Lower lobe of right lung (tissue), 2 donors: Measurements from ENCODE around the gene SULT4A1. TPM values are rescaled to one million over a fixed set of nuclear protein-coding genes. Genes with fewer than 3 reads are reported as not detected.

Experiments
- ATAC-seq, 2 donors: fragments of 200-7000 bp; cut with Tn5 transposase; one replicate each; pipeline ENCODE4 v1.9.1; 2020 to 2022; ENCODE audit warnings: mild to moderate bottlenecking in 2 of 2, moderate library complexity in 2 of 2
- DNase-seq: peaks from one replicate; pipeline ENCODE4 v3.0.0-alpha.2; 2020
- H3K27ac ChIP-seq: fragments of 200-600 bp; one replicate; pipeline ENCODE4 v1.8.0; 2022
- H3K27me3 ChIP-seq: fragments of 200-600 bp; one replicate; pipeline ENCODE4 v1.8.0; 2022; ENCODE audit warnings: low read depth
- H3K36me3 ChIP-seq: fragments of 200-600 bp; one replicate; pipeline ENCODE4 v1.8.0; 2022; ENCODE audit warnings: mild to moderate bottlenecking
- H3K4me1 ChIP-seq: fragments of 200-600 bp; one replicate; pipeline ENCODE4 v1.8.0; 2022
- H3K4me3 ChIP-seq: fragments of 200-600 bp; one replicate; pipeline ENCODE4 v1.8.0; 2022; ENCODE audit warnings: mild to moderate bottlenecking
- H3K9me3 ChIP-seq: fragments of 200-600 bp; one replicate; pipeline ENCODE4 v1.8.0; 2022
- CTCF ChIP-seq: fragments of 200-600 bp; IDR thresholded peaks from one replicate; pipeline ENCODE4 v1.8.0; 2022; ENCODE audit warnings: antibody characterized with exemption, mild to moderate bottlenecking
- intact Hi-C: fragments of 100-400 bp; cut with DNase I; formaldehyde crosslinking; loops from one replicate; pipeline ENCODE4 v1.11.0; 2022
- total RNA-seq: library from RNA; stranded (reverse); fragmentation: NEBNext Ultra II Directional; extraction: Animal tissue kit (Norgen Biotek cat#: 25700); gene quantifications from one replicate; pipeline ENCODE4 v1.2.1, GENCODE V29; 2021
- donor health status: DM: no; HTN: yes; CAD: no; lungs with severe emphysema.

Gene SULT4A1
- total RNA-seq, 1 donor from 2014 or later, result not detected

- no peak for TF ChIP-seq CTCF
- Histone ChIP-seq H3K4me1 (no peaks in the 10 kb centered on the region), H3K36me3 (no peaks in the 10 kb centered on the region), H3K27ac (no peak overlapping the region), H3K27me3 (peaks cover 35% of the 10 kb centered on the region), H3K4me3 (no peak overlapping the region), H3K9me3 (no peaks in the 10 kb centered on the region)
- intact Hi-C loops, result no loop called here
- DNase-seq, result no peak
- ATAC-seq, result no peak
Measured at GRCh38 chr22:43852573-43853327, 9.6 kb downstream of the SULT4A1 start.

DNA sequence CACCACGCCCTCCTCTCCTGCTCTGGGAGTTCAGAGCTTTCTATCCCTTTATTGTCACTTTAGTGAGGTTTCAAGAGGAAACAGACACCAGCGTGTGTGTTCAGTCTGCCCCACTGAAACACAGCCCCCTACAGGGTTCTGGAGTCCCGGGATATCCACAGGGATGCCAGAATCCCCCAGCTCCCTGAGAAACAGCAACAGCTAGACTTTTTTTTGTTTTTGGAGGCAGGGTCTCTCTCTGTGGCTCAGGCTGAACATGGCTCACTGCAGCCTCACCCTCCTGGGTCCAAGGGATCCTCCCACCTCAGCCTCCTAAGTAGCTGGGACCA is 10.4 kb downstream of the SULT4A1 start:
- no peak for TF ChIP-seq CTCF
- Histone ChIP-seq H3K27me3 (peaks cover 31% of the 10 kb centered on the region), H3K36me3 (no peaks in the 10 kb centered on the region), H3K27ac (no peak overlapping the region), H3K9me3 (no peaks in the 10 kb centered on the region), H3K4me3 (no peak overlapping the region), H3K4me1 (no peaks in the 10 kb centered on the region)
- ATAC-seq (no peak), DNase-seq (no peak)
- intact Hi-C loops, result no loop called here

DNA sequence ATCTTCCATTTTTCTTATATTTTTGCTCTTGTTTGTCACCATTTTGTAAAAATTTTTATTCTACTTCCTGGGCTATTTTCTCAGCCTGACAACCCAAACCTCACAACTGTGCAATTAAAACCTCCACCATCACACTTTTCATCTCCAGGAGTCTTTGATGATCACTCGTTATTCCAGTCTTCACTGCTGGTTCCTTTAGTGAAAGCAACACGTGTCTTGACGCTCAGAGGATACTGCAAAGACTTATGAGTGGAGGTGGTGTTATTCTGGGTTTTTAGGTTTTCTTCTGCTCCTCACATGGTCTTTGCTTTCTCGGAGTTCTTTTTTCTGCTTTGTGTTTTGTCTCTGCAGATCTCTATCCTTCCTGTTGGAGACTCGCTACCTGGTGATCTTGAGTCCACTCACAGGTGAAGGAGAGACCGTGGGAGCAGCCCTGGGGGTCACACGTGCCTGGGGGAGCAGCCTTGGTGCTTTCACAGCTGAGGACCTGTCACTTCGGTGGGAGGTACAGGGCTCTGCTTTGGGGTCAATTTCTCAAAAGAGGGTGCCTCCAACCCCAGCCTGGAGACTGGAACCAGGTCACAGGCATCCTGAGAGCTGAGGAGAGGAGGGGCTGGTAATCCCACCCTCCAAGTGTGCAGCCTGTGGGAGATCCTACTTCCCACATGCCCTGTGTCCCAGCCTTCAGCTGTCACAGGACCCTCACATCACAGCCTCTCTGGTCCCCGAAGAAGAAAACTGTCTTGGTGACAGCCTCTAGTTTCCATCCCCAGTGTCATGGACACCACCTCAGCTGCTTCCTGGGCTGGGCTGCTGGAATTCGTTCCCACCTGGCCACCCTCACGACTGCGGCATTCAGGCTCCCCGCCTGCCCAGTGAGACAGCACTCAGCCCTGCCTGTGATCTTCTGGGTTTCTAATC is 11.0 kb downstream of the SULT4A1 start:
- H3K4me3 ChIP-seq, result no peak overlapping the region
- no peaks in the 10 kb centered on the region for H3K9me3 ChIP-seq
- H3K4me1 ChIP-seq, result no peaks in the 10 kb centered on the region
- intact Hi-C loops, result no loop called here
- peaks cover 31% of the 10 kb centered on the region for H3K27me3 ChIP-seq
- ATAC-seq, result no peak
- H3K27ac ChIP-seq, result no peak overlapping the region
- H3K36me3 ChIP-seq, result no peaks in the 10 kb centered on the region
- no peak for DNase-seq
- no peak for TF ChIP-seq CTCF

DNA sequence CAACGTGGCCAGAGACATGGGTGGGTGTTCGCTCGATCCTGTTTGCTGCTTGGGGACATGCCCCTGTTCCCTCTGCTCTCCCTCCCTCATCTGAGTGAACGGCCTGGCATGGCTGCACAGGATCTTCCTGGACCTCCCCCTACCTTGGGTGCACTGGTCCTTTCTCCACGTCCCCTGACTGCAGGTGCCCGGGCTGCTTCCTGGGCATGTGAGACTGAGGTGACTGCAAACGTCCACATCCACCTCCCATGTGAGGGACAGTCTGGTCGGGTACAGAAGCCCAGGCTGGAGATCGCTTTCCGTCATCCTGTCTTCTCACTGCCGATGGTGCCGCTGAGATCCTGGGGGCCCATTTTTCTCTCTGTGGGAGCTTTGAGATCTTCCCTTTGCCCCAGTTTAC is 11.8 kb downstream of the SULT4A1 start:
- no peaks in the 10 kb centered on the region for H3K9me3 ChIP-seq
- H3K27me3 ChIP-seq, result peaks cover 32% of the 10 kb centered on the region
- DNase-seq (no peak), ATAC-seq (no peak)
- TF ChIP-seq CTCF, result no peak
- H3K27ac ChIP-seq, result no peak overlapping the region
- no peak overlapping the region for H3K4me3 ChIP-seq
- no peaks in the 10 kb centered on the region for H3K4me1 ChIP-seq
- intact Hi-C loops, result no loop called here
- no peaks in the 10 kb centered on the region for H3K36me3 ChIP-seq

DNA sequence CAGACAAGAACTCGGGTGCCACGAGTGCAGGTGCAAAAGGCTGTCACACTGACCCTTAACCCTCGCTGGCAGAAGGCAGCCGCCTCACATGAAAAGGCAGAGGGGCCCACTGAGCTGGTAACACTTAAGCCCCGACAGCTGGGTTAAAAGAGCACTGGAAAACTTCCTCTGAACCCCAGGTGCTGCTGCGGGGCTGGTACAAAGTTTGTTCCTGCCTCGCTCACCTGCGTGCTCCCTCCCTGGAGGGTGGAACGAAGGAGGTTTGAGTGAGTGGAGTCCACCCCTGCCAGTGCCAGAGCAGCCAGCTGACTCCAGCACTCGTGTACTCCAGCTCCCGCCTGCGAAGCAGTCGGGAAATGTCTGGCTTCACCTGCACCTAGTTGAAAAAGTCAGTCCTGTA is 12.6 kb downstream of the SULT4A1 start:
- no peak for DNase-seq
- intact Hi-C loops, result no loop called here
- peaks cover 35% of the 10 kb centered on the region for H3K27me3 ChIP-seq

More for the DNA sequence above, 12.6 kb downstream of the SULT4A1 start:
- no peak overlapping the region for H3K27ac ChIP-seq
- H3K9me3 ChIP-seq, result no peaks in the 10 kb centered on the region
- ATAC-seq, result no peak
- H3K4me3 ChIP-seq, result no peak overlapping the region
- H3K4me1 ChIP-seq, result no peaks in the 10 kb centered on the region
- H3K36me3 ChIP-seq, result no peaks in the 10 kb centered on the region
- no peak for TF ChIP-seq CTCF
